K562 (cell line): ENCODE measurements around the gene BCAS1. TPM values are rescaled to one million over a fixed set of nuclear protein-coding genes. Genes with fewer than 3 reads are reported as not detected.

Experiments
- ATAC-seq: fragments of 200-7000 bp; cut with Tn5 transposase; 3 replicates; pipeline ENCODE4 v1.9.1; 2020; ENCODE audit warnings: moderate library complexity
- BruUV-seq: library from RNA; stranded (reverse); fragments of 400-500 nt; replicated peaks from 2 replicates; lab custom pipeline; 2021; lab: Mats Ljungman, UMichigan
- CTCF ChIA-PET: fragments of 300-600 bp; formaldehyde crosslinking; extraction: SDS; loops from one replicate; lab custom pipeline; 2021; ENCODE audit warnings: low intra/inter-chr PET ratio; lab: Yijun Ruan, JAX
- POLR2A ChIA-PET: fragments of 300-600, 350-650 bp; sonication (Branson Sonifier 250); formaldehyde crosslinking; extraction: SDS; loops from one replicate; lab custom pipeline; 2021; ENCODE audit warnings: antibody characterized with exemption, inconsistent platforms; lab: Yijun Ruan, JAX
- DNase-seq, 4 experiments: peaks; one replicate each; pipeline versions ENCODE4 v3.0.0 to v3.0.0-alpha.2; 2011 to 2018; ENCODE audit warnings: low spot score in 3 of 4, mixed read lengths in 3 of 4; ENCODE audit errors: extremely low read depth in 1 of 4
- FAIRE-seq: peaks from 2 replicates; lab custom pipeline; 2011; peaks lifted over from hg19 to GRCh38; lab: Jason Lieb, UNC
- H2AFZ ChIP-seq: 2 replicates; pipeline ENCODE4 v1.6.0; 2011; ENCODE audit warnings: low read depth, low read length, control low read depth, inconsistent platforms
- H3K27ac ChIP-seq: fragments of 200-600 bp; 3 replicates; pipeline ENCODE4 v1.8.0; 2011; ENCODE audit warnings: low read depth, mild to moderate bottlenecking, control low read depth, inconsistent platforms, low read length, moderate library complexity, mixed read lengths; ENCODE audit errors: extremely low read depth
- H3K27me3 ChIP-seq, 2 experiments: fragments of 300-600 bp in 1 of 2; 2 replicates in 1 of 2; 3 replicates in 1 of 2; pipeline versions ENCODE4 v1.6.0 to v1.8.0; 2011; ENCODE audit warnings: inconsistent platforms in 2 of 2, low read length in 2 of 2, mild to moderate bottlenecking in 1 of 2, mixed read lengths in 1 of 2, moderate library complexity in 1 of 2; ENCODE audit not compliant: control insufficient read depth in 2 of 2, insufficient read depth in 2 of 2
- H3K36me3 ChIP-seq: fragments of 300-600 bp; 3 replicates; pipeline ENCODE4 v1.8.0; 2011; ENCODE audit warnings: mild to moderate bottlenecking, low read length, inconsistent platforms; ENCODE audit not compliant: control insufficient read depth, insufficient read depth
- H3K4me1 ChIP-seq, 2 experiments: fragments of 200-600 bp in 1 of 2; replicated peaks in 1 of 2; 2 replicates in 1 of 2; 3 replicates in 1 of 2; pipeline versions ENCODE4 v1.5.1 to v1.8.0; 2011; ENCODE audit warnings: inconsistent platforms in 2 of 2, low read length in 2 of 2, mild to moderate bottlenecking in 1 of 2, mixed read lengths in 1 of 2, moderate library complexity in 1 of 2; ENCODE audit not compliant: control insufficient read depth in 2 of 2, insufficient read depth in 2 of 2
- H3K4me2 ChIP-seq: 2 replicates; pipeline ENCODE4 v1.6.1; 2011; ENCODE audit warnings: low read length, control low read depth, inconsistent platforms, mixed read lengths; ENCODE audit not compliant: insufficient read depth
- H3K4me3 ChIP-seq: fragments of 200-600 bp; sonication (generic), shearing (Covaris generic); 2 replicates; pipeline ENCODE4 v1.5.1; 2016; ENCODE audit warnings: control low read depth, inconsistent platforms
- H3K79me2 ChIP-seq: fragments of 200-600 bp; 3 replicates; pipeline ENCODE4 v1.8.0; 2011; ENCODE audit warnings: low read length, inconsistent platforms; ENCODE audit not compliant: control insufficient read depth, insufficient read depth
- H3K9ac ChIP-seq, 2 experiments: 2 replicates each; pipeline versions ENCODE4 v1.6.0 to v1.6.1; 2011; ENCODE audit warnings: low read depth in 2 of 2, low read length in 2 of 2, control low read depth in 1 of 2, inconsistent platforms in 1 of 2, mild to moderate bottlenecking in 1 of 2, mixed read lengths in 1 of 2; ENCODE audit not compliant: insufficient read depth in 1 of 2
- H3K9me1 ChIP-seq: one replicate; pipeline ENCODE4 v1.6.0; 2011; ENCODE audit warnings: inconsistent platforms, mild to moderate bottlenecking, low read length, moderate library complexity; ENCODE audit not compliant: control insufficient read depth, insufficient read depth
- H3K9me3 ChIP-seq: replicated peaks from 2 replicates; pipeline ENCODE4 v1.5.1; 2011; ENCODE audit warnings: low read depth, low read length, inconsistent platforms; ENCODE audit not compliant: control insufficient read depth, insufficient read depth
- H4K20me1 ChIP-seq: replicated peaks from 2 replicates; pipeline ENCODE4 v1.6.1; 2011; ENCODE audit warnings: low read length, inconsistent platforms, mixed read lengths; ENCODE audit not compliant: control insufficient read depth, insufficient read depth
- BRF2 ChIP-seq: IDR thresholded peaks from 3 replicates; pipeline ENCODE4 v1.6.1; 2011; ENCODE audit warnings: borderline replicate concordance, mild to moderate bottlenecking; ENCODE audit not compliant: insufficient read length, insufficient read depth
- EZH2 ChIP-seq: IDR thresholded peaks from 2 replicates; pipeline ENCODE4 v1.6.1; 2012; ENCODE audit warnings: low read depth, mild to moderate bottlenecking, inconsistent platforms, low read length, borderline replicate concordance
- HSF4 ChIP-seq: fragments of 250-450 bp; sonication (Bioruptor Pico); IDR thresholded peaks from 2 replicates; pipeline ENCODE4 v2.1.2; 2022; ENCODE audit warnings: mild to moderate bottlenecking, moderate library complexity, borderline replicate concordance
- MBD2 ChIP-seq: sonication (generic); IDR thresholded peaks from 2 replicates; pipeline ENCODE4 v1.6.1; 2016; ENCODE audit warnings: low read depth, borderline replicate concordance
- NFE2L1 ChIP-seq: fragments of 450-650 bp; IDR thresholded peaks from 2 replicates; pipeline ENCODE4 v1.6.1; 2016; ENCODE audit warnings: missing genetic modification characterization, low read depth, mild to moderate bottlenecking, missing compliant biosample characterization, moderate library complexity, borderline replicate concordance
- NR2C1 ChIP-seq, 2 experiments: fragments of 450-650 bp; IDR thresholded peaks; 2 replicates each; pipeline ENCODE4 v1.6.1; 2017; ENCODE audit warnings: mild to moderate bottlenecking in 2 of 2, antibody characterized with exemption in 1 of 2, inconsistent platforms in 1 of 2, missing compliant biosample characterization in 1 of 2, missing genetic modification characterization in 1 of 2
- NR2C2 ChIP-seq, 2 experiments: fragments of 200-800 bp in 1 of 2; sonication (Bioruptor generic) in 1 of 2; sonication (generic) in 1 of 2; formaldehyde crosslinking in 1 of 2; IDR thresholded peaks; 2 replicates each; pipeline versions ENCODE4 v1.6.1 to v1.8.0; 2016 to 2022; ENCODE audit warnings: mild to moderate bottlenecking in 1 of 2, missing compliant biosample characterization in 1 of 2, missing genetic modification characterization in 1 of 2, missing genetic modification reagents in 1 of 2
- PBX2 ChIP-seq, 2 experiments: IDR thresholded peaks in 1 of 2; conservative IDR thresholded peaks in 1 of 2; 2 replicates each; pipeline ENCODE4 v1.6.1; 2016; ENCODE audit warnings: low read depth in 2 of 2, mild to moderate bottlenecking in 1 of 2, missing compliant biosample characterization in 1 of 2, missing genetic modification characterization in 1 of 2, moderate library complexity in 1 of 2
- RFX7 ChIP-seq: fragments of 250-450 bp; sonication (Bioruptor Pico); IDR thresholded peaks from 2 replicates; pipeline ENCODE4 v1.5.1; 2021; ENCODE audit warnings: mild to moderate bottlenecking
- TRIM28 ChIP-seq: fragments of 450-650 bp; IDR thresholded peaks from 2 replicates; pipeline ENCODE4 v1.6.1; 2017
- ZBTB11 ChIP-seq, 3 experiments: fragments of 200-800 bp in 1 of 3; fragments of 250-450 bp in 1 of 3; fragments of 450-650 bp in 1 of 3; sonication (Bioruptor Pico) in 1 of 3; sonication (Bioruptor generic) in 1 of 3; formaldehyde crosslinking in 1 of 3; IDR thresholded peaks; 2 replicates each; pipeline versions ENCODE4 v1.6.1 to v1.8.0; 2016 to 2022; ENCODE audit warnings: mild to moderate bottlenecking in 2 of 3, missing genetic modification characterization in 2 of 3, missing compliant biosample characterization in 1 of 3, moderate library complexity in 1 of 3
- ZNF354B ChIP-seq: fragments of 250-450 bp; sonication (Bioruptor Pico); IDR thresholded peaks from 2 replicates; pipeline ENCODE4 v1.4.0; 2020
- WGBS: fragments of 100-300 bp; shearing (Covaris generic); methylation state at CpG from one replicate; pipeline ENCODE4 v1.1.6; 2016; ENCODE audit warnings: low coverage, mixed read lengths; ENCODE audit not compliant: insufficient coverage; ENCODE audit errors: missing lambda C conversion rate; 5-methylcytosine and 5-hydroxymethylcytosine counted together
- in situ Hi-C: fragments of 300-500 bp; cut with MboI; formaldehyde crosslinking; loops from 4 replicates; pipeline ENCODE4 v1.15.0; 2018; ENCODE audit warnings: inconsistent platforms, mixed read lengths
- intact Hi-C: fragments of 100-400 bp; cut with micrococcal nuclease; formaldehyde crosslinking; loops from 2 replicates; pipeline ENCODE4 v1.14.2; 2022
- polyA plus RNA-seq, 8 experiments: library from polyadenylated mRNA; depleted of rRNA in 4 of 8; stranded (reverse) in 5 of 8; unstranded in 3 of 8; fragments of >200 nt; fragmentation: Nextera tagmentation in 2 of 8; fragmentation: Illumina TruSeq in 1 of 8; extraction: Ambion mirVana in 2 of 8; extraction: Trizol in 1 of 8; gene quantifications; 2 replicates each; pipeline versions ENCODE4 v1.2.1 to v1.2.3, GENCODE V29; 2011 to 2014; ENCODE audit warnings: inconsistent platforms in 1 of 8, missing spikeins in 1 of 8
- total RNA-seq, 7 experiments: library from RNA; depleted of rRNA in 6 of 7; stranded (reverse); fragments of >200 nt in 6 of 7; fragmentation: Illumina TruSeq in 2 of 7; extraction: Trizol in 2 of 7; gene quantifications; 2 replicates each; pipeline versions ENCODE4 v1.2.1 to v1.2.3, GENCODE V29; 2011 to 2021; ENCODE audit warnings: low replicate concordance in 1 of 7

The BCAS1 gene
- total and polyA plus RNA-seq, 9 of the 15 experiments (the other 6 are each of a cell fraction or from before 2014, with no cell fraction given) = 0.18 to 2.3 (median 0.93) TPM

GRCh38 chr20:53975761-53976160, 94.6 kb downstream of the BCAS1 start:
- POLR2A ChIA-PET = no interaction called here
- in situ Hi-C loops = no loop called here
- FAIRE-seq = no peak

More at GRCh38 chr20:53975761-53976160, 94.6 kb downstream of the BCAS1 start:
- WGBS = 8% methylated on average over 5 of the region's 5 CpGs
- Histone ChIP-seq H3K9ac (no peak overlapping the region), H3K4me2 (no peak overlapping the region), H3K4me3 (no peak overlapping the region), H3K9me1 (no peaks in the 10 kb centered on the region), H3K4me1 (no peaks in the 10 kb centered on the region), H2AFZ (no peak overlapping the region), H3K27me3 (peaks cover 0 to 6% of the 10 kb centered on the region in 2 experiments; a peak in 2 of 5 replicates), H3K36me3 (no peaks in the 10 kb centered on the region), H3K9me3 (no peaks in the 10 kb centered on the region), H3K27ac (no peak overlapping the region), H3K79me2 (no peaks in the 10 kb centered on the region), H4K20me1 (no peaks in the 10 kb centered on the region)
- intact Hi-C loops = no loop called here
- TF ChIP-seq HSF4 (CRISPR knock-in tag) (no peak), NR2C1 (IDR thresholded peaks at IDR 0.05) (peak; percentile 70), NR2C1 (tag; IDR thresholded peaks at IDR 0.05) (peak; percentile 63), EZH2 (no peak), NR2C2 (CRISPR knock-in tag; IDR thresholded peaks at IDR 0.05) (no peak), NR2C2 (tag; IDR thresholded peaks at IDR 0.05) (peak; percentile 23; the same call in 1 of the 2 replicates), MBD2 (no peak), NFE2L1 (no peak), ZBTB11 (CRISPR knock-in tag; IDR thresholded peaks at IDR 0.05) (peak in 1 of 3 experiments; percentile 93; a peak in 2 of 6 replicates), RFX7 (CRISPR knock-in tag) (no peak), TRIM28 (no peak), PBX2 (CRISPR knock-in tag; IDR thresholded peaks at IDR 0.05; ENCODE audit: low read depth) (no peak), PBX2 (tag; conservative IDR thresholded peaks at IDR 0.05; ENCODE audit: low read depth) (no peak), ZNF354B (CRISPR knock-in tag) (no peak), BRF2 (no peak)
- CTCF ChIA-PET = no interaction called here
- no peak for DNase-seq
- no TSS peak for BruUV-seq
- ATAC-seq = peak; percentile 55
